Glutamatergic neuron (in vitro differentiated cells): Measurements from ENCODE around the gene PRKCA. TPM values are rescaled to one million over a fixed set of nuclear protein-coding genes. Genes with fewer than 3 reads are reported as not detected.

Experiments
- microRNA-seq: library from miRNA; unstranded; fragments of <30 nt; microRNA quantifications from one replicate; pipeline ENCODE4, GENCODE V29; 2020; ENCODE audit not compliant: unreplicated experiment
- total RNA-seq: library from RNA; stranded (reverse); fragmentation: NEBNext Ultra II Directional; extraction: Animal tissue kit (Norgen Biotek cat#: 25700); gene quantifications from one replicate; pipeline ENCODE4 v1.2.1, GENCODE V29; 2021; ENCODE audit not compliant: unreplicated experiment

PRKCA gene
- total RNA-seq, 1 donor from 2014 or later: 2.2 TPM

Small RNA genes lying within 50 kb of the gene (microRNA-seq; reads per million reads assigned to microRNA genes)
- gene MIR634: not detected

Other genes with a start within 250 kb of the PRKCA start
- gene CEP112, start 110.5 kb upstream of the PRKCA start, total RNA-seq: 8.5 TPM
- not detected for gene APOH, start 73.2 kb upstream of the PRKCA start, total RNA-seq